Mucosa of rectum (tissue), 2 donors: ENCODE measurements around the gene COL28A1.

Experiments
- H3K27ac ChIP-seq, 2 donors: one replicate each; pipeline ENCODE4 v1.7.0; 2013; ENCODE audit warnings: inconsistent platforms in 2 of 2, low read depth in 2 of 2, low read length in 2 of 2
- H3K27me3 ChIP-seq, 2 donors: one replicate each; pipeline ENCODE4 v1.7.0; 2013; ENCODE audit warnings: low read length in 2 of 2; ENCODE audit not compliant: control insufficient read depth in 2 of 2, insufficient read depth in 2 of 2
- H3K36me3 ChIP-seq, 2 donors: one replicate each; pipeline ENCODE4 v1.7.0; 2013; ENCODE audit warnings: low read length in 2 of 2; ENCODE audit not compliant: control insufficient read depth in 2 of 2, insufficient read depth in 2 of 2
- H3K4me1 ChIP-seq, 2 donors: one replicate each; pipeline ENCODE4 v1.7.0; 2013; ENCODE audit warnings: low read length in 2 of 2, mild to moderate bottlenecking in 1 of 2; ENCODE audit not compliant: control insufficient read depth in 2 of 2, insufficient read depth in 2 of 2
- H3K4me3 ChIP-seq, 2 donors: one replicate each; pipeline ENCODE4 v1.7.0; 2013; ENCODE audit warnings: low read length in 2 of 2
- H3K9ac ChIP-seq, 2 donors: one replicate each; pipeline ENCODE4 v1.7.0; 2013; ENCODE audit warnings: low read length in 2 of 2, low read depth in 1 of 2, mild to moderate bottlenecking in 1 of 2
- H3K9me3 ChIP-seq, 2 donors: one replicate each; pipeline ENCODE4 v1.7.0; 2013; ENCODE audit warnings: low read length in 2 of 2; ENCODE audit not compliant: control insufficient read depth in 2 of 2
- donor health status: healthy.
- donor health status: Normal muscosa, but diverticular disease.

COL28A1 gene

DNA sequence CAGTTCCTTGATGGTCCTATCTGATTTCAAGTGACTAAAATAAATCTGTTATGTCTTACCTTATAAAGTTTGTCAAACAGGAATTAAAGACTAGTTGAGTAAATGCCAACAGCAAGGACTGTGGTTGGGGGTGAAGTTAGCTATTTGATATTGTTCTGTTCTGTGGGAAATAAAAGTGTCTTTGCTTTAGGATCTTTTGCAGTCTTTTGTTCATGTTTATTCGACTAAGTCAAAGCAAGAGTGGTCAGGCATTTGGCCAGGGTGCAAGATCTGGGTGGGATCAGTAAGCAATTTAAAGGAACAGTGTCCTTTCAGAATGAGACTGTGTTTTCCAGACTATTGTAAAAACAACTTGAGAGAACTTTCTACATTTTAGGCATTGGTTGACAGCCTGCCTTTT, at the start of gene COL28A1:
Gene COL28A1 (minus strand): TSS at position 183 of the 400 bp plus-strand sequence. CDS start 2,998 bp downstream, outside the sequence.
- Histone ChIP-seq H3K9ac (no peak within 1 kb of the TSS), H3K36me3 (no peaks in the 10 kb centered on the region), H3K27me3 (no peaks in the 10 kb centered on the region), H3K4me1 (no peaks in the 10 kb centered on the region), H3K27ac (no peak within 1 kb of the TSS), H3K4me3 (no peak within 1 kb of the TSS), H3K9me3 (no peaks in the 10 kb centered on the region)

GRCh38 chr7:7584653-7585052, 49.0 kb upstream of the COL28A1 start:
- H3K4me3 ChIP-seq: no peak overlapping the region
- no peaks in the 10 kb centered on the region for H3K27me3 ChIP-seq
- H3K27ac ChIP-seq: no peak overlapping the region
- no peaks in the 10 kb centered on the region for H3K9me3 ChIP-seq
- H3K36me3 ChIP-seq: no peaks in the 10 kb centered on the region
- H3K9ac ChIP-seq: no peak overlapping the region
- no peaks in the 10 kb centered on the region for H3K4me1 ChIP-seq

GRCh38 chr7:7583731-7584130, 48.1 kb upstream of the COL28A1 start:
- no peaks in the 10 kb centered on the region for H3K36me3 ChIP-seq

DNA sequence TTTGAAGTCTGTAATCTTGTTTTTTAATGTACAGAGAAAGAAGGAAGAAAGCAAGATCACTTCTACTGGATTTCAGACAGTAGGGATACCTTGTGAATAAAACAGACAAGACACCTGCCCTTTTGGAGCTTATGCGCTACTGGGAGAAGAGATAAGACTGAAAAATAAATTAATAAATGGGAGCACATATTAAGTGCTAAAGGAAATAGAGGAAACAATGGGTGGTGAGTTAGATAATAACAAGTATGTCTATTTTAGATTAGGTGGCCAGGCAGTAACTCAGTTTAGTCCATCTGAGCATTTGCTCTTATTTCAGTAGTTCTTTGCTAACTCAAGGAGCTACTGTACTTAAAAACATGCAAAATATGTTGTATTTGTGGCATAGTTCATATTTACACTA, 46.9 kb upstream of the COL28A1 start:
- H3K9ac ChIP-seq: no peak overlapping the region
- H3K36me3 ChIP-seq: no peaks in the 10 kb centered on the region
- no peaks in the 10 kb centered on the region for H3K9me3 ChIP-seq
- H3K4me1 ChIP-seq: no peaks in the 10 kb centered on the region
- H3K27me3 ChIP-seq: no peaks in the 10 kb centered on the region
- no peak overlapping the region for H3K4me3 ChIP-seq
- no peak overlapping the region for H3K27ac ChIP-seq

More at GRCh38 chr7:7583731-7584130, 48.1 kb upstream of the COL28A1 start:
- H3K4me1 ChIP-seq: no peaks in the 10 kb centered on the region
- H3K27ac ChIP-seq: no peak overlapping the region
- H3K4me3 ChIP-seq: no peak overlapping the region
- no peaks in the 10 kb centered on the region for H3K9me3 ChIP-seq
- H3K27me3 ChIP-seq: no peaks in the 10 kb centered on the region
- H3K9ac ChIP-seq: no peak overlapping the region

DNA sequence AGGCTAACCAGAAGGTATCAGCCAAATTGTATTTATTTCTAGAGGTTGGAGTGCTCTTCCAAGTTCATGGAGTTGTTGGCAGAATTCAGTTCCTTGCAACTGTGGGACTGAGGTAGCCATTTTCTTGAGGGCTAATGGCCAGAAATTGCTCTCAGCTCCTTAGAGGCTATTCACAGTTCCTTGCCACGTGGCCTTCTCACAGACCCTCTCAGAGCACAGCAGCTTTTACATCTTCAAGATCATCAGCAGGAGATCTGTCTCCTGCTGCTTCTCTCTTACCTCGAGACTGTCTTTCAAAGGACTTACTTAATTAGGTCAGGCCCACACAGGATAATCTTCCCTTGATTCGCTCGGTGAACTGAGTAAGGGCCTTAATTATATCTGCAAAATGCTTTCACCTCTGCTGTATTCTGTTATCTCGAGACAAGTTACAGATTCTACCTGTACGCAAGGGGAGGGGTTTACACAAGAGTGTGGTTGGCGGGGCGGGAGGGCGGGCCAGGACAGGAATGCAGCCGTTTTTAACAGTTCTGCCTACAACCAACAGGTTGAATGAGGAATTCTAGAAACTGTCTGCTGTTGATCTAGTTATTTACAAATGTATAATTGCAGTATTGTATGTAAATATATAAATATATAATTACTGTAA, 46.0 kb upstream of the COL28A1 start:
- H3K27me3 ChIP-seq: no peaks in the 10 kb centered on the region
- no peaks in the 10 kb centered on the region for H3K36me3 ChIP-seq
- H3K9me3 ChIP-seq: no peaks in the 10 kb centered on the region
- H3K9ac ChIP-seq: no peak overlapping the region
- H3K27ac ChIP-seq: no peak overlapping the region
- no peak overlapping the region for H3K4me3 ChIP-seq
- no peaks in the 10 kb centered on the region for H3K4me1 ChIP-seq

DNA sequence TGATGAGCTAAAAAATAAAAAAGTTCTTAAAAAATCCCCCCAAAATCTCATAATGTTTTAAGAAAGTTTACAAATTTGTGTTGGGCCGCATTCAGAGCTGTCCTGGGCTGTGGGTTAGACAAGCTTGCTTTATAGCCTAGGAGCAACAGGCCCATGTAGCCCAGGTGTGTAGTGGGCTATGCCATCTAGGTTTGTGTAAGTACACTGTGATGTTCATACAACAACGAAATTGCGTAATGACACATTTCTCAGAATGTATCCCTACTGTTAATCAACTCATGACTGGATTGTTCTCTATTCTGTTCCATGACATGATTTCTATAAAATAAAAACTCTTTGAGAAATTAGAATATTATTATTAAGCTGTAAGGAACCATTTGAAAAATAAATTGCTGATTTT, 44.0 kb upstream of the COL28A1 start:
- peaks cover 0 to 6% of the 10 kb centered on the region in 2 donors for H3K36me3 ChIP-seq

GRCh38 chr7:7577888-7578287, 42.2 kb upstream of the COL28A1 start:
- Histone ChIP-seq H3K9me3 (no peaks in the 10 kb centered on the region), H3K4me3 (no peak overlapping the region), H3K4me1 (peaks cover 0 to 3% of the 10 kb centered on the region in 2 donors), H3K27me3 (no peaks in the 10 kb centered on the region), H3K9ac (no peak overlapping the region), H3K27ac (no peak overlapping the region), H3K36me3 (peaks cover 0 to 6% of the 10 kb centered on the region in 2 donors)

More for the DNA sequence above, 44.0 kb upstream of the COL28A1 start:
- Histone ChIP-seq H3K9me3 (no peaks in the 10 kb centered on the region), H3K27ac (no peak overlapping the region), H3K27me3 (no peaks in the 10 kb centered on the region), H3K9ac (no peak overlapping the region), H3K4me3 (no peak overlapping the region), H3K4me1 (no peaks in the 10 kb centered on the region)

DNA sequence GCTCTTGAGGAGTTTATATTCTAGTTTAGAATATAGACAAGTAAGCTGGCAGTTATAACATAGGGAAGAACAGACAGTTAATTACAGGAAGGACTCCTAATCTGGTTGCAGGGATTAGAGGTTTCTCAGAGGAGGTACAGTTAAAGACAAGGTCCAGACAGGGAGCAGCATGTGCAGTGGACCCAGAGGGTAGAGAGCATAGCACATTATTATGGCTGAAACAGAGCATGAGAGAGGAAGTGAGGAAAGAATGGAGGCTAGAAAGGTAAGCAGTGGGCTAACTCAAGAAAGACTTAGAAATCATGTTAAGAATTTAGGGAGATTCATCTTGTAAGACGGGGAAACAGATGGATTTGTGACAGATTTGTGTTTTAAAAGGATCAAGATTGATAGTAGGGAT, 40.7 kb upstream of the COL28A1 start:
- H3K9me3 ChIP-seq: no peaks in the 10 kb centered on the region
- H3K9ac ChIP-seq: no peak overlapping the region
- H3K27ac ChIP-seq: no peak overlapping the region
- H3K27me3 ChIP-seq: no peaks in the 10 kb centered on the region
- H3K4me3 ChIP-seq: no peak overlapping the region
- peaks cover 0 to 12% of the 10 kb centered on the region in 2 donors for H3K36me3 ChIP-seq
- peaks cover 0 to 6% of the 10 kb centered on the region in 2 donors for H3K4me1 ChIP-seq

DNA sequence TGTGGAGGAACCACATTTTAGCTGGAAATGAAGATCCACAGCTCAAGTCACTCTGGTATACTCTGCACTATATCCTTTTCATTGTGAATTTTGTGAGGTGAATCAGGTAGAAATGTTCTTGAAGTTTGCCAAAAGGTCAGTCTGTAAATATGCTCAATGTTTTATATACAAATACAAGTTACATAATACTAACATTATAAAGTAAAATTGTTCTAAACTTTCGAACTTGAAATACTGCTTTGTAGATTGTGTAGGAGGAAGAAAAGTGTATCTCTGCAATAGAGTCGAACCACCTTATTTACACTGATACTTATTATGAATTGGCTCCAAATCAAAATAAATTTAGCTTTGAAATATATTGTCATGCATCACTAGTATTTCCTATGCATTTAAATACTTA, 38.0 kb upstream of the COL28A1 start:
- Histone ChIP-seq H3K9me3 (no peaks in the 10 kb centered on the region), H3K27ac (no peak overlapping the region), H3K27me3 (no peaks in the 10 kb centered on the region), H3K4me1 (peaks cover 0 to 9% of the 10 kb centered on the region in 2 donors), H3K4me3 (no peak overlapping the region), H3K9ac (no peak overlapping the region), H3K36me3 (peaks cover 0 to 12% of the 10 kb centered on the region in 2 donors)

DNA sequence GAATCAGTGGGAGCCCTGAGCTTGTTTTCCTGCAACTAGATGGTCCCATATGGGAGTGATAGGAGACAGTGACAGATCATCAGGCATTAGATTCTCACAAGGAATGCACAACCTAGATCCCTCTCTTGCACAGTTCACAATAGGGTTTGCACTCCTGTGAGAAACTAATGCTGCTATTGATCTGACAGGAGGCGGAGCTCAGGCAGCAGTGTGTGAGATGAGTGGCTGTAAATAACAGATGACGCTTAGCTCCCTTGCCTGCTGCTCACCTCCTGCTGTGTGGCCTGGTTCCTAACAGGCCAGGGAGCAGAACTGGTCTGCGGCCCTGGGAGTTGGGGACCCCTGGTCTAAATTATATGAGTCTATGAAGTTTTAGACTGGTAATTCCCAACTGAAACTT, 34.9 kb upstream of the COL28A1 start:
- Histone ChIP-seq H3K9ac (no peak overlapping the region), H3K4me3 (no peak overlapping the region), H3K9me3 (no peaks in the 10 kb centered on the region), H3K36me3 (peaks cover 0 to 7% of the 10 kb centered on the region in 2 donors), H3K4me1 (peaks cover 9 to 19% of the 10 kb centered on the region in 2 donors), H3K27ac (no peak overlapping the region), H3K27me3 (no peaks in the 10 kb centered on the region)
